Measurements from ENCODE around the gene MPI.
"Not testable (repeated sequence)": the region's sequence is repeated elsewhere in the genome, so short reads cannot be mapped to it uniquely, and the experiment has no call there.

The MPI gene

DNA sequence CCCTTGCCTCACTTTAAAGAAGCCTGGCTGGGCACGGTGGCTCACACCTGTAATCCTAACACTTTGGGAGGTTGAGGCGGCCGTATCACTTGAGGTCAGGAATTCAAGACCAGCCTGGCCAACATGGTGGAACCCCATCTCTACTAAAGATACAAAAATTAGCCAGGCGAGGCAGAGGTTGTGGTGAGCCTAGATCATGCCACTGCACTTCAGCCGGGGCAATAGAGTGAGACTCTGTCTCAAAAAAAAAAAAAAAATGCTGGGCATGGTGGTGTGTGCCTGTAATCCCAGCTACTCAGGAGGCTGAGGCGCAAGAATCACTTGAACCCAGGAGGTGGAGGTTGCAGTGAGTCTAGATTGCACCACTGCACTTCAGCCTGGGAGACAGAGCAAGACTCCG lies 4.5 kb downstream of the MPI start:
- not testable (repeated sequence) for DNase-seq

DNA sequence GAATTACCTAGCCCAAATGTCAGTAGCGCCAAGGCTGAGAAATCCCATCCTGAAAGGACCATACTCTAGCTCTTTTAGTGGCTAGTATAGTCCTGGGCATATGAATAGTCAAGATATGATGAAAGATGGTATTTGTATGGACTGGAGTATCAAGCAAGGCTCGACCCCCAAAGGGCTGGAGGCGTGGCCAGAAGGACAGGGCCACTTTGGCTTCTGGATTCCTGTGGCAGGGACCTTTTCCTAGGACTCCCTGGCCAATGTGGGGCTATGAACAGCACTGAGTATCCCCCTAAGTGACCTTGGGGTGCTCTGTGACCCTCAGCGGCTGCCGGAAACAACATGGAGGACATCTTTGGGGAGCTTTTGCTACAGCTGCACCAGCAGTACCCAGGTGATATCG lies 6.0 kb downstream of the MPI start:
- DNase-seq, result no peak

DNA sequence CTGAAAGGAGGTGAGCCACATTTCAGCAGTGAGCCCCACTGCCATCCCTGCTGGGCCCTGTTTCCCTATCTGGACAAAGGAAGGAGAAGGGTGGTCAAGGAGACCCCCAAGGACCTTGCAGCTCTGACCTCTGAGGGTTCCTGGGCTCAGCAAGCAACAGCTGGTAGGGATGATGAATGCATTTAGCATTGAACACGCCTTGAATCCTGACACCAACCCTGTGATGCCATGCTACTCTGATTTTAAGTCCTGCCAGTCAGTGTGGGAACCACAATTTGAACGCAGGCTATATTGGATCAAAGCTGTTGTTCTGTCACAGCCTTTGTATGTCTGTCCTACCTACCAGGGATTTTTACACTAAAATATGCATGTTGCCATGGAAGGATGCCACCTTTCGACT lies 6.5 kb downstream of the MPI start:
- DNase-seq, result no peak

DNA sequence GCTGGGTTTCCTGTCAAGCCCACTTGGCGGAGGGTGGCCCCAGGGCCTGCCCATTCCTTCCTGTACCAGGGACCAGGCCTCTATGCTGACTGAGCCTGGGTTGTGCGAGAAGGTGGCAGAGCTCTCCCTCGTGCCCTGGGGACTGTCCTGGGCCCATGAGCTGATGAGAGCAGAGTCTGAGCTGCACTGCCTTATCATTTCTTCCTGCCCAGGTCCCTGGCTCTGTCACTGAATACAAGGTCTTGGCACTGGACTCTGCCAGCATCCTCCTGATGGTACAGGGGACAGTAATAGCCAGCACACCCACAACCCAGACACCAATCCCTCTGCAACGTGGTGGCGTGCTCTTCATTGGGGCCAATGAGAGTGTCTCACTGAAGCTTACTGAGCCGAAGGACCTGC lies 7.5 kb downstream of the MPI start:
- no peak for DNase-seq

DNA sequence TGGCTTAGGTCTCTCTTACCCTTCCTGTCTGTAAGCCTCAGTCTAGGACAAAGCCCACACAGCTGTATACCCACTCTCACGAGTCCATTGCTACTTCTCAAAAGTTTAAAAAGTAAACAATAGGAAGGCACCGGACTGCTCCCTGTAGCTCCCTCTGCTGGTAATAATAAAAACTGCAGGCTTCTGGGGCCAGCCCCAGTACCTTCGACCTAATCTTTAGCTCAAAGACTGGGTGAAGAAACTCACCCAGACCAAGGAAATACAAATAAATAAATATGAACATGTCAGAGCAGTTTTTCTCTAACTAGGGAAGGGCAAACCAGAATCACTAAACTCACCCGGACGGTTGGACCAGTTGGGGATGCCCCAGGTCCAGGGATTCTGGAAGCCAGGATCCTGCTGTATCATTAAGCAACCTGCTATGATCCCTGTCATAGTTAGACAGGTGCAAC lies 11.8 kb downstream of the MPI start:
- DNase-seq, result peak; percentile 81

DNA sequence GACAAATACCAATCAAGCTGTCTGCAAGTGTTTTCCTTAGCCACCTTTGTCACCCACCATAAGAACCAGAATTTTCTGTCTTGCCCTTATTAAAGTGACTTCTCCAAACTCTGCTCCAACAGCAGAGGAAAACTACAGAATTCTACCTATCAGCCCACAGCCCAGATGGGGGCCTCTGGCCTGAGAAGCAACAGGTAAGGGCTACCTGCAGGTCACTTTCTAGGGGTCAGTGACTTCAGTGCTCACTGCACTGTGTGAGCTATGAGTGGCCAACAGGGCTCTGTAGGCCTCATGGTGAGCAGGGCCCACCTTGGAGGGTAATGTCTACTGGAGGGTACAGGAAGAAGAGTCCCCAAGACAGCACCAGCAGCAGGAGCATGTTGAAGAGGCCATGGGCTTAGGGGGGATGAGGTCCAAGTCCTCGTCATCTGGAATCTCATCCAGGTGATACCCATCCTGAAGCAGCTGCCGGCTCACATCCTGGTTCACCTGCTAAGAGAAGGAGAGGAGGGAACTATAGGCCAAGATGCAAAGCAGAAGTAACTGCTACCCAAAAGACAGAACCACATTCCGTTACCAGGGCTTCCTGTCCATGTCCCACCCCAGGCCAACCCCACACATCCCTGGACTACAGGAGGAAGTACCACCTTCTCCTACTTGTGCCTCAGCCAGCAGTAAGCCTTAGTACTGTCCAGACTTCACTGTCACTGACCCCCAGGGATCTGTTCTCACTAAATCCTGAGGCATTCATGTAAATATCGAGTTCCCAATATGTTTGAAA lies 12.6 kb downstream of the MPI start:
- no peak for DNase-seq

DNA sequence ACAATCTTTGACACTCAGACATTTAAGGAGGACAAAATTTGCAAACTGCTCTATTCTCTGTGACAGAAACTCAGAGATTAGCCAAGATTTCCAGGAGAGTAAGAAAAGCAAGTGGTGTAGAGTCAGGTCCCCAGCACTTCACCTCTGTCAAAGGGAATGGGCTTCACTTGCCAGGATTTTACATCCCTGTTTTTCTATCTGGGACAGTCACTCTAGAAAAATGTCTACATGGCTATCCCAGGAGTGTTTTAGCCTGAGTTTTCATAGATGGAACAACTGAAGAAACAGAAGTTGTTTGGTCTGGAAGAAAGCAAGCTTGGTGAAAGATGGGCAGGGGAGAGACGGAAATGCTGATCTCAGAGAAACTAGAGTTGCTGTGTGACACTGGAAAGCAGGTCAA lies 13.8 kb downstream of the MPI start:
- DNase-seq, result no peak

DNA sequence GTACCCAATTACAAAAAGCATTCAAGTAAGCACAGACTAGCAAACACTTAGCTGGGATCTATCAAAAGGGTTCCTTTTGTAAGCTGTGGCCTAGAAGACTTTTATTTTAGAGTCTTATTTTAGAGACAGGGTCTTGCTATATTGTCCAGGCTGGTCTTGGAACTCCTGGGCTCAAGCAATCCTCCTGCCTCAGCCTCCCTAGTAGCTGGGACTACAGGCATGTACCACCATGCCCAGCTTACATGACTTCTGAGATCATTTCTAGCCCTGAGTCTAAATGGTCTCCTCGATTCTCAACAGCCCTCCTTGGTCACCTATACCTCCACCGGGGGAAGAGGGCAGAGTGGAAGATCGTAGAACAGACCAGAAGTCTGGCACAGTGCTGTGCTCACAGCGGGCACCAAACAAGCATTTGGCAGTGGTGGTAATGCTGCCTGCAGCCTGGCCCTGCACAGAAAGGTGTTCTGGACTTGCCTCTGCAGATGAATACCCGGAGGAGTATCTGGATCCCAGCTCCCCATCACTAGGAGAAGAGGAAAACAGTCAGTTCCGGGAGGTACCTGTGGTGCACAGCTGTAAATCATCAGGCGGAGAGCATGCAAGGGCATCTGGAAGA lies 14.5 kb downstream of the MPI start:
- no peak for DNase-seq

DNA sequence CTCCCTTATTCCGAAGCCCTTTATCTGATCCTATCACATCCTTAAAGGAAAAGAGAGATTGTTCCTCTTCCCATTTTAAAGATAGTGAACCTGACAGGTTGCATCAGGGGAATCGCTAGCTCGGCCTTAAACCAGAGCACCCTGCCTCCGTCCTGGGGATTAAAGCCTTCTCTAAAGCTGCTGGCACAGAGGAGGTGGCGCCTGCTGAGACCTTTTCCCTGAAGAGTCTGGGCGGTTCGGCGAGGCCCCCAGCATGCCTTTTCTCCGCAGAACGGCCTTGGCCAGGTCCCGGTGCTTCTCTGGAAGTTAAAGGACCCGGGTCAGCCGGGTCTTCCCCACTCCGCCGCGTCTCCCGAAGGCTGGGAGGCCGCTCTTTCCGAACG lies 16.2 kb downstream of the MPI start:
- DNase-seq, result no peak

DNA sequence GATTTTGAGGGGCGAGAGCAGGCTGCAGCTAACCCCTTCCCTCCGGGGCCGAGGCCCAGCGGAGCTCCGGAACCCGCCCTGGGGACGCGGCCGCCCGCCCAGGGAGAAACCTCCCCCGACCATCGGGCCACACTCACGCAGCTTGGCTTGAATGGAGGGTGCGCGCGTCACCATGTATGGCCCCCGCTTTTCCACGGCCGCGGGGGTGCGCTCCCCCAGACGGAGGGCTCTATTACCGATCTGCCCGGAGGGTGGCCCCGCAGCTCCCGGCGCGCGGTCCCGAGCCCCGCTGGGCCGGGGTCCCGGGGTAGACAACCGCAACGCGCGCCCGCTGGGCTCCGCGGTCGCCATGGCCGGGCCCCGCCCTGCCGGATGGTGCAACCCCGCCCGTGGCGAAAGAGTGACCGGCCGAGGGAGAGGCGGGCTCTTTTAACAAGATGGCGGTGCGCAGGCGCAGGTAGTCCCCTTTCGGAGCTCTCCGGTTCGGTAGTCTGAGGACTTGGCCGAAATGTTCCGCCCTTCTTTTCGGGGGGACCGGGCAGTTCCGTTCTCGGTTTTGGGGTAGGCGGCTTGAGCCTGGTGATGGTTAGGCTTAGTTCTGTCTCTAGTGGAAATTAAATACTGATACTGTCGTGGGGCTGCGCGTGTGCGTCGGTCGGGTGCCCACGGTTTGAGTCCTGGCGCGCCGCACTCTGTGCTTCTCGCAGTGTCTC lies 16.8 kb downstream of the MPI start, which contains the start of gene FAM219B:
TSS of gene FAM219B (minus strand) at position 402 of the 713 bp plus-strand sequence. CDS start at position 351, 51 bp downstream.
- peak; percentile 92 for DNase-seq

DNA sequence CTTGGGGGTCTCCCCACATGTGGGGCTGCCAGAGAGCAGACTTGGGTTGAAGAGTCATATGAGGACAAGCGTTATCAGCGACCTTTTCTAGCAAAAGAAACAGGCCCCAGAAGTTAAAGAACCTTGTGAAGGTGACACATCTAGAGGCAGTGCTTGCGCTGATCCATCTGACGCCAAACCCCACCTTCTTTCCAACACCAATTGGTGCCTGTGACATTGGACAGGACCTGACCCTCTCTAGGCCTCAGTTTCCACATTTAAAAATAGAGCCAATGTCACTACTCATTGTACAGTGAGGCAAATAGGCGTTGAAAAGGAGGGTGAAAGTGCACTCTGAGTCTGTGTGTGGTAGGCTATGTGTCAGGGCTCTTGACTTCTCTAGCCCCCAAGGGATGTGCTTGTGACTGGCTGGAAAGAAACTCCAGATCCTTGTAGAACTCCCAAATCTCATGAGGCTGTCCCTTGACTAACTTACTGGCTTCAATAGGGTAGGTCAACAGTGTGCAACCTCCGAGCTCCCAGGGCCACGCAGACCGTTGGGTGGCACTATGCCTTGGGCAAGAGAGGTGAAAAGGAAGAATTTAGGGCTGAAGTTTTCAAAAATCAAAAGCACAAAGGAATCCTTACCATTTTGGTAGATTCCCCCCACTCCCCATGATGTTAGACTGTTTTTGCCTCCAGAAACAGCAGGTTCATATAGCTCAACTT lies 17.5 kb downstream of the MPI start:
- DNase-seq, result no peak

DNA sequence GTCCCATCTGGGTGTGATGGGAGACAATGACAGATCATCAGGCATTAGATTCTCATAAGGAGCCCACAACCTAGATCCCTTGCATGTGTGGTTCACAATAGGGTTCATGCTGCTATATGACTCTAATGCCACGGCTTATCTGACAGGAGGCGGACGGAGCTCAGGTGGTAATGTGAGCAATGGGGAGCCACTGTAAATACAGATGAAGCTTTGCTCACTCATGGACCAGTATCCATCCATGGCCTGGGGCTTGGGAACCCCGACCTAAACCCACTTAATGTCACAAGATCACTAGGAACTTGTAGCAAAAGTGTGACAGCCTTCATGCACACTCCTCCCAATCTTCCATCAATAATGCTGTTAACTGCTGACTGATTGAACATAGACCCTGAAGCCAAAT lies 18.8 kb downstream of the MPI start:
- no peak for DNase-seq

DNA sequence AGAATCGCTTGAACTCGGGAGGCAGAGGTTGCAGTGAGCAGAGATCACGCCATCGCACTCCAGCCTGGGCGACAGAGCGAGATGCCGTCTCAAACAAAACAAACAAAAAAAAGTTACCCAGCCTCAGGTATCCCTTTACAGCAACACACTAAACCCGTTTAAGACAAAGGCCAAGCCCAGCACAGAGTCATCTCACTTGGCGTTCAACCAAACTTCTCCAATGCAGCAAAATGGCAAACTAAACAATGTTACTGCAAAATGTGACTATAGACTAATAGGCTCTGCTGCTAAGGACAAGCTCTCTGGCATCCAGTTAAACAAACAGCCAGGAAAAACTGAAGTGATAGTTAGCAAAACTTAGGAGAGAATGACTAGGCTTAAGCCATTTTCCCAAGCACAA lies 23.2 kb downstream of the MPI start:
- no peak for DNase-seq

DNA sequence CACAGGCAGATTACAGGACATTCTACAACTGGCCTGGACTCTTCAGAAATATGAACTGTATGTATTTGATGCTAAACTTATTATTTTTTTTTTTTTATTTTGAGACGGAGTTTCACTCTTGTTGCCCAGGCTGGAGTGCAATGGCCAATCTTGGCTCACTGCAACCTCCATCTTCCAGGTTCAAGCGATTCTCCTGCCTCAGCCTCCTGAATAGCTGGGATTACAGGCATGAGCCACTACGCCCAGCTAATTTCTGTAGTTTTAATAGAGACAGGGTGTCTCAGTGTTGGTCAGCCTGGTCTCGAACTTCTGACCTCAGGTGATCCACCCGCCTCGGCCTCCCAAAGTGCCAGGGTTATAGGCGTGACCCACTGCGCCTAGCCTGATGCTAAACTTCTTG lies 24.0 kb downstream of the MPI start:
- not testable (repeated sequence) for DNase-seq

DNA sequence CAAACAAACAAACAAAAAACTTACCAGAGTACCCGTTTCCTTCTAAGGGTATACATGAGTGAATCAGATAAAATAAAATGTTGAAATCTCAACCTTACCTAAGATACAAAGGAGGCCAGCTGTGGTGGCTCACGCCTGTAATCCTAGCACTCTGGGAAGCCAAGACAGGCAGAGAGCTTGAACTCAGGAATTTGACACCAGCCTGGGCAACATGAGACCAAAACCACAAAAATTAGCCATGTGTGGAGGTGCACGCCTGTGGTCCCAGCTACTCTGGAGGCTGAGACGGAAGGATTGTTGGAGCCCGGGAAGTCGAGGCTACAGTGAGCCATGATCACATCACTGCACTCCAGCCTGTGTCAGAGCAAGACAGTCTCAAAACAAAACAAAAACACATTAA lies 27.8 kb downstream of the MPI start:
- DNase-seq, result no peak

DNA sequence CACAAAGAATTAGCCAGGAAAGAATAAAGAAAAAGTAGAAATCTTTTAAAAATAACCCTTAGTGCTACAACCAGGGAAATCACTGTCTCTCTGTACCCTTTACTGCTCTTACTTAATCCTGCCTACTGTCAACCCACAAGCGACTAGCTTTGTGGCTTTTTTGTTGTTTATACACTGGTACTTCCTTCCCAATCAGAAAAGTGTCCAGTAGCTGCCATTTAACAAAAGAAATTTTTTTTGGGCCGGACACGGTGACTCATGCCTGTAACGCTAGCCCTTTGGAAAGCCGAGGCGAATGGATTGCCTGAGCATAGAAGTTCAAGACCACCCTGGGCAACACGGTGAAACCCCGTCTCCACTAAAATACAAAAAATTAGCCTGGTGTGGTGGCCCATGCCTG lies 30.6 kb downstream of the MPI start:
- no peak for DNase-seq

DNA sequence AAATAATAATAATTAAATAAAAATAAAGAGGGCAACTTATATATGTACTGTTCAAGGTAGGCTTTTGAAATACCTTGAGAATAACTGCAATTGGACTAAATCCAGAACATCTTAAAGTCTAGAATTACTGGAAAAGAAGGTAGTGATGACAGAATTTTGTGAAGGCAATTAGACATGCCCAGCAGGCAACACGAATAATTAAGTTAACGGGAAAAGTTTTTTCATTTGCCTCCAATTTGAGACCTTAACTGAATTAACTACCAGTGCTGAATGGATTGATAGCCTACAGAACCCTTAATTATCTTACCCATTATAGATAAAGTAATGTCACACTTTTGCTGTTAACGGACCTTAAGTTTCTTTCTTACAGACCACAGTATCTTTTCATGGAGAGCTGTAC lies 34.7 kb downstream of the MPI start:
- DNase-seq, result no peak

DNA sequence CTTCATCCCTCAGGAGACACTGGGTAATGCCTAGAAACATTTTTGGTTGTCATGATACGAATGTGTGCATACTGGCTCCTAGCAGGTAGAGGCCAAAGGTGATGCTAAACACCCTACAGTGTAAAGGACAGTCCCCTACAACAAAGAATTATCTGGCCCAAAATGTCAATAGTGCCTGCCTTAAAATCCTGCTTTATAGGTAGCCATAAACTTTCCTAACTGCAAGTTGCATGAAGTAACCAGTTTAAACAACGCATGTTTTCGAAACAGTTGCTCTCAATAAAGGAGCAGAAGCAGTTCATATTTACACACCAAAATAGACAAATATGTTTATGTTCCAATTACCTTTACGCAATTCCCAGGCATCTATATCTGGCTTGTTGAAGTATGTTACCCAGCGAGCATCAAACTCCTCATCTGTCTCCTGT lies 38.9 kb downstream of the MPI start:
- no peak for DNase-seq

DNA sequence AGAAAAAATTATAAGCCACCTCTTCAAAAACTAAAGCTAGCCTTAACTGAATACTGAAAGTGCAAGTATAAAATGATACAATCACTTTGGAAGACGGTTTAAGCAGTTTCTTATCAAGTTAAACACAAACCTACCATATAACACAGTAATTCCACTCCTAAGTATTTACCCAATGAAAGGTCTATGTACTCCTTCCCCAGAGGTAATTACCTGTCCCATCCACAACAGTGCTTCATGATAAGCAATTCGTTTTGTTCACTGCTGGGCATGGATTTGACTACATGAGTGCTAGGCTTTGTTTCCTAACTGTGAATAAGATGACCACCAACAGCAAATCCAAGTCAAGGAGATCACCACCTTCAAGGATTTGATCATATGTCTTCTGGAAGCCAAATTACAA lies 43.7 kb downstream of the MPI start:
- DNase-seq, result no peak

DNA sequence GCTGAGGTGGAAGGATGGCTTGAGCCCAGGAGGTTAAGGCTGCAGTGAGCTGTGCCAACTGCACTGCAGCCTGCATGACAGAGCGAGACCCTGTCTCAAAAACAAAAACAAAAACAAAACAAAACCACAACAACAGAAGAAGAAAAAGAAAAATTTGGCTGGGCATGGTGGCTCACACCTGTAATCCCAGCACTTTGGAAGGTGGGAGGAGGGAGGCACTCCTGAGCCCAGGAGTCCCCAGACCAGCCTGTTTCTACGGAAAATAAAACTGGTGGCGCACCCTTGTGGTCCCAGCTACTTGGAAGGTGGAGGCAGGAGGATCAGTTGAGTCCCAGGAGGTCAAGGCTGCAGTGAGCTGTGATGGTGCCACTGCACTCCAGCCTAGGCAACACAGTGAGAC lies 45.4 kb downstream of the MPI start:
- not testable (repeated sequence) for DNase-seq

DNA sequence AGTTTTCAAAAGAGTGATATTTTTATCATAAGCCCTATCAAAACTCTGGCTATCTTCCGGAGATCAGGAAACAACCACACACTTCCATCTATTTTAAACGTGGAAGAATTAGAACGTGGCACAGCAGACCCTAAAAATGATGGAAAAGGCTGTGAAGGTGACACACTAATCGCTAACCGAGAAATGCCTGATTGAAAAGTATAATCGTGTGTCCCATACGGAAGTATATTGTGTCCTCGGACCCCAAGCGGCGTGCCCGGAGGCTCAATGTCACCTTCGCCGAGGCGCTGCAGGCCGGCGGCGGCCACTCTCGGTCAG lies 47.4 kb downstream of the MPI start:
- DNase-seq, result no peak

DNA sequence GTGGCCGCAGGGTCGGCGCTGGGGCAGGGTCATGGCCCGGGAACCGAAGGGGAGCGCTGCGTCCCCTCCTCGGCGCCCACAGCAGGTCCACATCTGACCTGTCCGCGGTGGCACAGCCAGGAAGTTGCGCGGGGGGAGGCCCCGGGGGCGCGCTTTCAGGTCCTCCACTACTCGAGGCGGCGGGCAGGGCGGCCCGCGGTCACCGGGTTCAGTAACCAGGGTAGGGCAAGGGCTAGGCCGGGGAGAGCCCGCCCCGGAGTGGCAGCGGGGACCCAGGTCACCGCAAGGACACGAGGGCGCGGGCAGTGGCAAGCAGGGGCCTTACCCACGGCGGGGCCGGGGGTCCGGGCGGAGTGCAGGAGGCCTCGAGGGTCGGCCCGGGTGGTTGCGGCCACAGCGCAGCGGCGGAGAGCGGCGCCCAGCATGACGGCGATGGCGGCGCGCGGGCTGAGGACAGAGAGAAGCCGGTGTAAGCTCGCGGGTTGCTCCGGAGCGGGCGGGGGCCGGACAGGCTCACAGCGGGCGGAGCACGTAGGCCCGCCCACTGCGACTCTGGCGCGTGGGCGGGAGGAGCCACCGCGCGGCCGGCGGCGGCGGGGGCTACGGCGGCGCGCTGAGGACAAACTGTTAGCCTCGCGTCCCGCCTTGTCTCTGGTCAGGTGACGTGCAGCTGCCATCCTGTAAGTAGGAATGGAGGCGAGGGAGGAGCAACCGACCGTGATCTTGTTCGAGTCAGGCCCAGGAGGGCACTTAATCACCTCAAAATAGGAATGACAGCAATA lies 47.9 kb downstream of the MPI start, which contains the start of gene COX5A:
TSS of gene COX5A (minus strand) at position 484 of the 782 bp plus-strand sequence. CDS start at position 425, 59 bp downstream.
- DNase-seq, result peak; percentile 92

Measured in activated CD8-positive, alpha-beta memory T cell treated with anti-CD3 and anti-CD28 coated beads for 24 hours (primary cell).